ENCODE measurements around the gene PSMD9. TPM values are rescaled to one million over a fixed set of nuclear protein-coding genes. Genes with fewer than 3 reads are reported as not detected.
"Not testable (repeated sequence)": the region's sequence is repeated elsewhere in the genome, so short reads cannot be mapped to it uniquely, and the experiment has no call there.

The PSMD9 gene
- total RNA-seq, 1 donor from 2014 or later, result 48.5 TPM

DNA sequence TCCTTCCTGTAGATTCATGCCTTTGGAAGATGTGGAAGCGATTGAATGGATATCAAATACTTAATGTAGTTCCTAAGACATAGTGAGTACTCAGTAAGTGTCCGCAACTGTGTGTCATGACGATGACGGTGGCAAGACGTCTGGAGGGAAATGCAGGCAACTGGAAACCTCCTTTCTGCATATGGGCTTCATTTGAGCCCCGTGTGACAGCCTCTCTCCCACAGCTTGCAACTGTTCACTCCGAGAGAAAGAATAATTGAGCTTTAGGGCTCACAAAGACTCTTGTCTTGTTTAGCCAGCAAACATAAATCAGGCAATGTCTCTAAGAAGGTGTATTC lies 36.7 kb downstream of the PSMD9 start:
- DNase-seq, result peak; percentile 42

- no peak for DNase-seq
These were observed 38.5 kb downstream of the PSMD9 start for GRCh38 chr12:121926874-121927706.

DNA sequence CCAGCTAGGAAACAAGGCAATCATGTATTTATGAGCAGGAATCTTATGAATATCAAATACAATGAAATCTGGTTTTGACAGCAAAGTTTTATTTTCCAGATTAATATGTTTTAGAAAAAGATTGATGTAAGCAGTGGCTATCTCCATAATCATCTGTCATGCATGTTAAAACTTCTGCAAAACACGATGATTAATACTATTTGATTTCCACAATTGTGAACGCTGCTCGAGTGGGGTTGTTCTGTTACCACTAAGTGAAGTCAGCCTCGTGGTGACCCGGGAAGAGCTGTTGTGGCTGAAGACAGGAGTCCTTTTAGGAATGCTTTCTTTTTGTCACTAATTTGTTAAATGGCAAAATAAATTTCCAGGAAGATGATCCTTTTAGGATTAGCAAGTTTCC lies 39.2 kb downstream of the PSMD9 start:
- no peak for DNase-seq

DNA sequence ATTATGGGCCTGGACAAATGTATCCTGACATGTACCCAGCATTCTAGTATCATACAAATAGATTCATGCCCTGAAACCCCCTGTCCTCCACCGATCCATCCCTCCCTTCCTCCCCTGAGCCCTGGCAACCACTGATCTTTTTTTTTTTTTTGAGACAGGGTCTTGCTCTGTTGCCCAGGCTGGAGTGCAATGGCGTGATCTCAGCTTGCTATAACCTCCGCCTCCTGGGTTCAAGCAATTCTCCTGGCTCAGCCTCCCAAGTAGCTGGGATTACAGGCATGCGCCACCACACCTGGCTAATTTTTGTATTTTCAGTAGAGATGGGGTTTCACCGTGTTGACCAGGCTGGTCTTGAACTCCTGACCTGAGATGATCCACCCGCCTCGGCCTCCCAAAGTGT lies 41.0 kb downstream of the PSMD9 start:
- not testable (repeated sequence) for DNase-seq

GRCh38 chr12:121930862-121931261 lies 42.3 kb downstream of the PSMD9 start:
- no peak for DNase-seq

DNA sequence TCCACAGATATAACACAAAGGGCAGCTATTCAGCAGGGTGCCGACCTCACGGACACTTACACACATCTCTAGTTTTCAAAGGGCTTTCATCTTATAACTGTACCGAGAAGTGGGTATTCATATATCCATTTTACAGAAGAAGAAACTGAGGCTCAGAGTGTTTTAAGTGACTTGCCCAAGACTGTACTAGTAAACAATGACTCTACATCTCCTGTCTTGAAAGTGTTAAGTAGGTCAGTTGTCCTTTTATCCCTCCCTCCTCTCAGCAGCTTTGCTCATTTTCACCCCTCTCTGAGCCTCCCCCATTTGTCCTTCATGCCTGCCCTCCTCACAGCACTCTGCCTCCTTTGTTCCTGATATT lies 43.6 kb downstream of the PSMD9 start:
- no peak for DNase-seq

DNA sequence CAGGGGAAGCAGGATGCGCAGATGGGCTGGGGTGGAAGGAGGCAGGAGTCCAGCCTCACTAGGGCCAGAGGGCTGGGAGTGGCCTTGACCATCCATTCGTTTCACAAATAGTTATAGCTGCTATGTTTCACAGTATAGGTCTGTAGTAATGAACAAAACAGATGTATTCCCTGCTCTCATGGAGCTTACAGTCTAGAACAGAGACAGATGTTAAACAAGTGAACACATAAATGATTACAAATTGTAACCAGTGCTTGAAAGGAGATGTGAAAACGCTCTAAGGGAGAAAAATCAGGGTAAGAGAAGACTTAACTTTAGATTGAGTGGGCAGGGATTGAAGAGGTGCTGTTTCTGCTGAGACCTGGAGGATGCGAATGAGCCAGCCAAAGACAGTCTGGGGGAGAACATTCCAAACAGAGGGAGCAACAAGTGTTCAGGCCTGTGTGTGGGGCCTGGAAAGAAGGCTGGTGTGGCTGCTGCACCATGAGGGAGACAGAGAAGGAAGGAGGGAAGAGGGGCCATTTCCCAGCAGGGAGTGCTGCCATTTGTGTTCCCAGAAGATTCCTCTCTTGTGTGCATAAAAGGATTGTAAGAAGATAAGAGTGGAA lies 44.4 kb downstream of the PSMD9 start:
- no peak for DNase-seq

GRCh38 chr12:121933522-121934308 lies 45.1 kb downstream of the PSMD9 start:
- no peak for DNase-seq

DNA sequence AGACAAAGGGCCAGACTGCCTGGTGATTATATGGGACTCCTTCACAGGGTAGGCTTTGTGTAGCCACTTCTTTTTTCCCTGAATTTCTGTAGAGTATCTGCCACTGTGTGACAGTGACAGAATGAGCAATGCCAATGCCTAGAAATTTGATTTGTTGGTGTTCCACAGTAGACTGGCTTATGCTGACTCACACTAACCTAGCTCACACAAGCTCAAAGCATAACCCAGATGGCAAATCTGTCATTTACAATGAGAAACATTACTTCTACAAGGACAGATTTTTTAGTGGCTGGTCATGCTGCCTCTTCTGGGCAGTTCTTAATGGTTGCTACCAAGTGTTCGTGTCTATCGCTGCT lies 45.7 kb downstream of the PSMD9 start:
- no peak for DNase-seq

DNA sequence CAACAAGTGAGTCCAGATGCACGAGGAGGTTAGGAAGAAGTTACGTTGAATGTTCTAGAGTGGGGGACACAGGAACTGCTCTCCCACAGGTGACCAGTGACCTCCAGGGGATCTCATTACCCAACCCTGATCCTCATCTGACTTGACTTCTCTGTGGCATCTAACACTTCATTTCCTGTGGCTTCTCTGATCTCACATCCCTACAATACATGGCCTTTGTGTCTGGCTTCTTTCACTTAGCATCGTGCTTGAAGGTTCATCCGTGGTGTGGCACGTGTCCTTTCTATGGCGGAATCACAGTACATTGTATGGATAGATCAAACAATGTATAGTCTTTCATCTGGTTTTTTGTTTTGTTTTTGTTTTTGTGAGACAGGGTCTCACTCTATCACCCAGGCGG lies 49.1 kb downstream of the PSMD9 start:
- no peak for DNase-seq

- DNase-seq, result no peak
These were observed 50.6 kb downstream of the PSMD9 start for GRCh38 chr12:121939186-121939585.

DNA sequence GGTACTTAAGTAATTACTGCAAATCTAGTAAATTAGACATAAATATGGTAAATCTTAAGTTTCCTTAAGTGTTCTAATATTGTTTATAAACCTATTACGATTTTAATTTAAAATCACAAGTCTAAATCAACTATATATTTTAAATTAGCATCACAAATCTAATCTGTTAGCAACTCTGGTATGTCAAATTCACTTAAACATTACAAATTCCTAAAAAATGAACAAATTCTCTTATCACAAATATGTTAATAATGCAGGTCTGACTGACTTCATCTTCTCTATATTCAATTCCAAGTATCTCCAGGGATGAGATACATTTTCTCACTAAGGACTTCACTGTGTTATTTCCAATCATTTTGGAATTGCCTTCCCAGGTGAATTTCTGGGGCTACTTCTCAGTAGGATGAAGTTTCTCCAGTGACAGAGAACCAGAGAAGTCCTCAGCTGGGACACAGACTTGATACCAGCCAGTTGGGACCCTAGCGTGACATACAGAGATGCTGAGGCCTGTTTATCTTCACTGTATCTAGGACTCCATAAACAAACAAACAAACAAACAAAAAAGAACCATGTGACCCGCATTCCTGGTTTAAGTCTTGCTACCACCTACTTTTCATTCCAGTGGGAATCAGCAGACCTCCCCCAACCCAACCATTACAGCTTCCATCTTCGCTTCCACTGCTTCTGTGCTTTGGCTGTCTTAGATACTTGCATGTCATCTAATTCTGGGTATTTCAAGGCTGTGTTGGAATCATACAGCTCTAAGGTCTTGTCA lies 51.6 kb downstream of the PSMD9 start:
- DNase-seq, result no peak

DNA sequence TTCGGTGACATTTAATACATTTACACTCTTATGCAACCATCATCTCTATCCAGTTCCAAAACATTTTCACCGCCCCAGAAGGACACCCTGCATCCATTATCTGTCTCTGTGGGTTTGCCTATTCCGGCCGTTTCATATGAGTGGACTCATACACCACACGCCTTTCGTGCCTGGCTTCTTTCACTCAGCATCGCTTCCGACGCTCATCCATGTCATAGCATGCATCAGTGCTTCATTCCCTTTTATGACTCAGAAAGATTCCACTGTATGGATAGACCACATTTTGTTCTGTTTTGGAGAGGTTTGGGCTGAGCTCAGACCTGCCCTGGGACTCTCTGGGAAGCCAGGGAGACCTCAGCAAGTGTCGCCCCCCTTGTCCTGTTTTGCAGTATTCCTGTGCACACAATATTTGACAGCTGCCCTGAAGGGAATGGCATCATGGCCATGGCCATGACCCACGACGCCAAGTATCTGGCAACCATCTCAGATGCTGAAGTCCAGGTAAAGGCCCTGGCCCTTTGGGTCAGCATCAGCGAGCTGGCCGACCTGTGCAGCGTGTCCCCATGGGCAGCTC lies 53.6 kb downstream of the PSMD9 start:
- no peak for DNase-seq

DNA sequence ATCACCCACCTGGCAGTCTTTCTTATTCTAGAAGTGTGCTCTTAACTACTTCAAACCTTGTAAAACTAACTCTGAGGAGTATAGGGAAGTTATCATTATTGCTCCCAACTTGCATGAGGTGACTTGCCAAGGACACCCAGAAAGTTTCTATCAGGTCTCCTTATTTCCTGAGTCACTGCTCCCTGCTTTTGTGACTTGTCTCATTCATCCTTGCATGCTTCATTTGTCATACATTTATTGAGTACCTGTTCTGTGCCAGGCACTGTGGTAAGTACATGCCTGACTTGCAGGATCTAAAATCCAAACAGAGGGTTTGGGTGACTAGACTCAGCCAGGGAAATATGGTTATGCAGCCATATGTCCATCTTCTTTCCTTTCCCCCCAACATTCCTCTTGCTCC lies 55.3 kb downstream of the PSMD9 start:
- DNase-seq, result no peak

DNA sequence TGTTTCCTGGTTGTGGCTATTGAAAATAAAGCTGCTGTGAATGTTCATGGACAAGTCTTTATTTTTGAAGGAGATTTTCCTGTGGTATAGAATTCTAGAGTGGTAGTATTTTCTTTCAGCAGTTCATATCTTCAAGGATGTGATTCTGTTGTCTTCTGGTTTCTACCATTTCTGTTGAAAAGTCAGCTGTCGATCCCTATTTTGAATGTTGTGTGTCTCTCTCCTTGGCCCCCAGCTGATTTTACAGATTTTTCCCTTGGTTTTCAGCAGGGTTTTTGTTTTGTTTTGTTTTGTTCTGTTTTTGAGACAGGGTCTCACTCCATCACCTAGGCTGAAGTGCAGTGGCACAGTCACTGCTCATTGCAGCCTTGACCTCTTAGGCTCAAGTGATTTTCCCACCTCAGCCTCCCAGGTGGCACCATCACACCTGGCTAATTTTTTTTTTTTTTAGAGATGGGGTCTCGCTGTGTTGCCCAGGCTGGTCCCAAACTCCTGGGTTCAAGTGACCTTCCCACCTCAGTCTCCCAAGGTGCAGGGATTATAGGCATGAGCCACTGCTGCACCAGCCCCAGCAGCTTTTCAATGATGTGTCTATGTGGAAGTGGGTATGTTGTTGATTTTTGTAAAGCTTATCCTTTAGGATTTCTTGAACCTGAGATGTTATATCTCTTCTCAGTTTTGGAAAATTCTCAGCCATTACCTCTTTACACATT lies 57.9 kb downstream of the PSMD9 start:
- DNase-seq, result no peak

DNA sequence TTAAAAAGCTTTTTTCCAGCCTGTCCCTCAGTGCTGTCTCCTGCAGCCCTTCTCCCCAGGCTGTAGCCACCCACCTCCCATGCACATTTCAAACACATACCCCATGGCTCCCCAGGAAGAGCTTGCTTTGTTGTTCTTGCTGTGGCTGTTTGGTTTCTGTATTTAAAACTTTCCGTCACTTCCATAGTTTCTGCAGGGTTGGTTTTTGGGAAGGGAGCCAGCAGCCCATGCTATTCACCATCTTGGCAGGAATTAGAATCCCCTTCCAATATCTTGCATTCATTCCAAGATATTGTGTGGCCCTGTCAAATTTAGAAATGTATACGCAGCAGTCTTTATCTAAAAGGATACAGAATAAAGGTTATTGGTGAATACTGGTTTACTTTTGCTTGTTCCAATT lies 59.4 kb downstream of the PSMD9 start:
- no peak for DNase-seq

- no peak for DNase-seq
These were observed 61.2 kb downstream of the PSMD9 start for GRCh38 chr12:121949648-121950397.

DNA sequence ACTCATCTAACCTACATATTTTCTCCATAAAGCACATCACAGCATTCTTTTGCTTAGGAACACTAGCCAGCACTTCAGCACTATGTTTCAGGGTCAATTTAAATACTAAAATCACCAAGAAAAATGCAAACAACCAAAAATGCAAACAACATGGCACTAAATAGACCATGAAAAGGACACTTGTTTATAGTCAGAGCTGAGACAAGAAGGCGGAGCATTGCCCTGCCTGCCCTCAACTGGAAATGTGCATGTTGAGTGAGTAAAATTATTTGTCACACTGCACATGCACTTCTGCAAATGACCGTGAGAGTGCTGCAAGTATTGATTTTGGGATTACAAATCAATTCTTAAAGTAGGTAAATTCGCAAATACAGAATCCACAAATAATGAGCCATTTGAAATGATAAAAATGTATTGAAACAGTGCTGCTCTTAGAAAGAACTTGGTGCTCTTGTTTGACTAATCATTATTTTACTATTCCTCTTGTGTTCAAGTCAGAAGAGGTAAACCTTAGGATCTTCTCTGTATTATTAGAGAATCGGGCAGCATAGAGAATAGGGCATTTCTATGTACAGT lies 64.6 kb downstream of the PSMD9 start:
- no peak for DNase-seq

DNA sequence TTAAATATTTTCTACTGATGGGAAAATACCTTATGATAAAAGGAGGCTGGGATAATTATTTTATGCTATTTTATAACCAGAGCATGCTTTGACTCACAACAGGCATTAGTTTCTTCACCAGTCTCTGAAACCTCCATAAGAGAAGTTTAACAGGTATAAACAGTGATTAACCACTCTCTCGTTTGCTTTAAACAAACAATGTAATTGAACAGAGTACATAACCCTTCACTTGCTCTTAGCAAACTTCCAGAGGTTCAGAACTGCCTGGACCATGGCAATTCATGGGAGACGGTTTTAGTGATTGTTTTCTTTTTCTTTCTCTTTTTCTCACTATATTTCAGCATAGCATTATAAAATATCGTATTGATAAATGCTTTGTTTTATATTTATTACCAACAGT lies 65.1 kb downstream of the PSMD9 start:
- no peak for DNase-seq

- DNase-seq, result peak; percentile 66
These were observed 67.0 kb downstream of the PSMD9 start for GRCh38 chr12:121955258-121956237.
